ENCODE measurements around the gene CDH3.

DNA sequence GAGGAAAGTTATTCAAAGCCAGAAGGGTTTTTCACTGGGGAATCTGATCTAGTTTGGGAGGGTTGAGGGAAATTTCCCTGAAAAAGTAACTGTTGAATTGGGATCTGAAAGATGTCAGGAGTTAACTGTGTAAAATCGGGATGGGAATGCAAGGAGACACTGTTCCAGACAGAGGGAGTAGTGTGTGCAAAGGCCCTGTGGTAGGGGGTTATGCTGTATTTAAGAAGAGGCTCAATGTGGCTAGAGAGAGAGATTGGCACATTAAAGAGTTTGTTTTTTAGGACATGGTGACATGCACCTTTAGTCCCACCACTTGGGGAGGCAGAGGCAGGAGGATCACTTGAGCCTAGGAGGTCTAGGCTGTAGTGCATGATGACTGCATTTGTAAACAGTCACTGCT is 16.9 kb downstream of the CDH3 start:
- TF ChIP-seq CTCF (optimal IDR thresholded peaks at IDR 0.05 in 1 of 3, IDR thresholded peaks at IDR 0.05 in 1 of 3, conservative IDR thresholded peaks at IDR 0.05 in 1 of 3; ENCODE audit: extremely low read depth in 1 of 3, insufficient read depth in 2 of 3, low read length in 3 of 3) (no peak), EZH2 (IDR thresholded peaks at IDR 0.05; ENCODE audit: low read length) (no peak)

All from keratinocyte (primary cell).